Neural cell (in vitro differentiated cells): ENCODE measurements around the gene FRMD4A. TPM values are rescaled to one million over a fixed set of nuclear protein-coding genes. Genes with fewer than 3 reads are reported as not detected.

Source experiments
- H2AFZ ChIP-seq: fragments of 200-600, 300-800 bp; sonication (generic), shearing (Covaris generic); 2 replicates; pipeline ENCODE4 v1.6.0; 2014; ENCODE audit warnings: low read depth, mild to moderate bottlenecking, antibody characterized with exemption, low read length, moderate library complexity
- H3F3A ChIP-seq: fragments of 200-600 bp; shearing (Covaris generic); 2 replicates; pipeline ENCODE4 v1.6.1; 2016; ENCODE audit warnings: mild to moderate bottlenecking, moderate library complexity, mixed read lengths, antibody characterized with exemption, low read length; ENCODE audit not compliant: insufficient read depth, poor library complexity, severe bottlenecking
- H3K27ac ChIP-seq: fragments of 200-600, 300-800 bp; sonication (generic), shearing (Covaris generic); 2 replicates; pipeline ENCODE4 v1.5.1; 2014; ENCODE audit warnings: mild to moderate bottlenecking, low read length, moderate library complexity
- H3K27me3 ChIP-seq: fragments of 300-800, 200-600 bp; sonication (generic), shearing (Covaris generic); 2 replicates; pipeline ENCODE4 v1.6.0; 2014; ENCODE audit warnings: mild to moderate bottlenecking, low read depth, low read length, moderate library complexity; ENCODE audit not compliant: insufficient read depth
- H3K36me3 ChIP-seq: fragments of 300-800, 200-600 bp; sonication (generic), shearing (Covaris generic); 2 replicates; pipeline ENCODE4 v1.5.1; 2014; ENCODE audit warnings: mild to moderate bottlenecking, antibody characterized with exemption, low read length, moderate library complexity; ENCODE audit not compliant: insufficient read depth
- H3K4me2 ChIP-seq: fragments of 300-800, 200-600 bp; sonication (generic), shearing (Covaris generic); 2 replicates; pipeline ENCODE4 v1.6.0; 2014; ENCODE audit warnings: mild to moderate bottlenecking, low read length
- H3K4me3 ChIP-seq: fragments of 300-800, 200-600 bp; sonication (generic), shearing (Covaris generic); 2 replicates; pipeline ENCODE4 v1.5.1; 2014; ENCODE audit warnings: mild to moderate bottlenecking, low read length, moderate library complexity
- H3K79me2 ChIP-seq: fragments of 200-600 bp; shearing (Covaris generic); replicated peaks from 2 replicates; pipeline ENCODE4 v1.6.0; 2014; ENCODE audit warnings: mild to moderate bottlenecking, low read length, moderate library complexity; ENCODE audit not compliant: insufficient read depth
- H3K9ac ChIP-seq: fragments of 300-800, 200-600 bp; sonication (generic), shearing (Covaris generic); 2 replicates; pipeline ENCODE4 v1.6.1; 2016; ENCODE audit warnings: mild to moderate bottlenecking, low read length, mixed read lengths
- H3K9me2 ChIP-seq: fragments of 200-600 bp; shearing (Covaris generic); 2 replicates; pipeline ENCODE4 v1.6.1; 2016; ENCODE audit warnings: mild to moderate bottlenecking, low read length, mixed read lengths; ENCODE audit not compliant: insufficient read depth
- H3K9me3 ChIP-seq: fragments of 200-600, 300-800 bp; sonication (generic), shearing (Covaris generic); 2 replicates; pipeline ENCODE4 v1.6.1; 2016; ENCODE audit warnings: mild to moderate bottlenecking, mixed run types, low read length, moderate library complexity, mixed read lengths
- H4K20me1 ChIP-seq: fragments of 200-600 bp; shearing (Covaris generic); 2 replicates; pipeline ENCODE4 v1.6.1; 2016; ENCODE audit warnings: mild to moderate bottlenecking, mixed run types; ENCODE audit not compliant: insufficient read depth
- EP300 ChIP-seq: fragments of 450-650 bp; conservative IDR thresholded peaks from 2 replicates; pipeline ENCODE4 v1.6.1; 2014; ENCODE audit warnings: antibody characterized with exemption, mild to moderate bottlenecking, moderate library complexity; ENCODE audit not compliant: poor library complexity, severe bottlenecking
- EZH2 ChIP-seq: fragments of 200-600, 300-800 bp; shearing (Covaris generic), sonication (generic); IDR thresholded peaks from 2 replicates; pipeline ENCODE4 v1.6.1; 2014; ENCODE audit warnings: antibody characterized with exemption, low read length, borderline replicate concordance, mild to moderate bottlenecking; ENCODE audit not compliant: insufficient read depth, poor library complexity, severe bottlenecking
- MXI1 ChIP-seq: fragments of 450-650 bp; conservative IDR thresholded peaks from 2 replicates; pipeline ENCODE4 v1.6.1; 2014; ENCODE audit warnings: antibody characterized with exemption, mild to moderate bottlenecking; ENCODE audit not compliant: poor library complexity, severe bottlenecking
- POLR2AphosphoS5 ChIP-seq: IDR thresholded peaks from 2 replicates; pipeline ENCODE4 v1.6.1; 2012
- RAD21 ChIP-seq: fragments of 450-650 bp; conservative IDR thresholded peaks from 2 replicates; pipeline ENCODE4 v1.6.1; 2014; ENCODE audit warnings: antibody characterized with exemption, mild to moderate bottlenecking, moderate library complexity
- SMC3 ChIP-seq: fragments of 450-650 bp; conservative IDR thresholded peaks from 2 replicates; pipeline ENCODE4 v1.6.1; 2014; ENCODE audit warnings: antibody characterized with exemption, mild to moderate bottlenecking, moderate library complexity; ENCODE audit not compliant: poor library complexity
- TAF1 ChIP-seq: IDR thresholded peaks from 2 replicates; pipeline ENCODE4 v1.6.1; 2012; ENCODE audit warnings: low read depth
- polyA plus RNA-seq: library from polyadenylated mRNA; depleted of rRNA; stranded (reverse); fragments of >200 nt; gene quantifications from 2 replicates; pipeline ENCODE4 v1.2.3, GENCODE V29; 2014
- TF ChIP-seq, protein P1 (sequence below): IDR thresholded peaks from 2 replicates; pipeline ENCODE4 v1.6.1; 2012; ENCODE audit warnings: borderline replicate concordance
- TF ChIP-seq, protein P2 (sequence below): fragments of 450-650 bp; IDR thresholded peaks from 2 replicates; pipeline ENCODE4 v1.5.1; 2014; ENCODE audit warnings: antibody characterized with exemption, mild to moderate bottlenecking, moderate library complexity; ENCODE audit not compliant: poor library complexity, severe bottlenecking

Gene FRMD4A
- polyA plus RNA-seq, 1 donor from 2014 or later = 36.5 TPM

DNA sequence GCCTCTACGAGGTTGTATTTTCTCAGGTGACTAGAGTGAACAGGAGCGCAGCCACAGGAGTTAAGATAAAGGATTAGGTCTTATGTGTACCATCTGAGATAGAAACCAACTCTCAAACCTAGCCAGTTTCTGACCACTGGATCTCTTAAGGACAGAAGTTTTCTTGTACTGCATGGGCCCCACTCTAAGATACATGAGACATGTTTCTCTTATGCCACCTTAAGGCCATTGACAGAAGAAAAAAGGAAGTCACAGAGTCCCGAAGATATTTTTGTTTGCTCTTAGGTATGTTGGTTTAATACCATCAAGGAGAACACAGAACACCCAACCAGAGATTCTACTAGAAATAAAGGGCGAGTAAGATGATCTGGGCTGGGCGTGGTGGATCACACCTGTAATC lies 335.8 kb downstream of the FRMD4A start:
- H4K20me1 ChIP-seq = no peaks in the 10 kb centered on the region
- H3K27ac ChIP-seq = no peak overlapping the region
- no peaks in the 10 kb centered on the region for H3K27me3 ChIP-seq
- H3K4me3 ChIP-seq = no peak overlapping the region
- H3K9me3 ChIP-seq = no peaks in the 10 kb centered on the region
- H3K36me3 ChIP-seq = no peaks in the 10 kb centered on the region
- no peak overlapping the region for H3K9ac ChIP-seq
- no peak overlapping the region for H2AFZ ChIP-seq
- no peaks in the 10 kb centered on the region for H3F3A ChIP-seq
- TF ChIP-seq EP300 (no peak), POLR2AphosphoS5 (no peak), MXI1 (no peak)
- TF ChIP-seq, protein P1, sequence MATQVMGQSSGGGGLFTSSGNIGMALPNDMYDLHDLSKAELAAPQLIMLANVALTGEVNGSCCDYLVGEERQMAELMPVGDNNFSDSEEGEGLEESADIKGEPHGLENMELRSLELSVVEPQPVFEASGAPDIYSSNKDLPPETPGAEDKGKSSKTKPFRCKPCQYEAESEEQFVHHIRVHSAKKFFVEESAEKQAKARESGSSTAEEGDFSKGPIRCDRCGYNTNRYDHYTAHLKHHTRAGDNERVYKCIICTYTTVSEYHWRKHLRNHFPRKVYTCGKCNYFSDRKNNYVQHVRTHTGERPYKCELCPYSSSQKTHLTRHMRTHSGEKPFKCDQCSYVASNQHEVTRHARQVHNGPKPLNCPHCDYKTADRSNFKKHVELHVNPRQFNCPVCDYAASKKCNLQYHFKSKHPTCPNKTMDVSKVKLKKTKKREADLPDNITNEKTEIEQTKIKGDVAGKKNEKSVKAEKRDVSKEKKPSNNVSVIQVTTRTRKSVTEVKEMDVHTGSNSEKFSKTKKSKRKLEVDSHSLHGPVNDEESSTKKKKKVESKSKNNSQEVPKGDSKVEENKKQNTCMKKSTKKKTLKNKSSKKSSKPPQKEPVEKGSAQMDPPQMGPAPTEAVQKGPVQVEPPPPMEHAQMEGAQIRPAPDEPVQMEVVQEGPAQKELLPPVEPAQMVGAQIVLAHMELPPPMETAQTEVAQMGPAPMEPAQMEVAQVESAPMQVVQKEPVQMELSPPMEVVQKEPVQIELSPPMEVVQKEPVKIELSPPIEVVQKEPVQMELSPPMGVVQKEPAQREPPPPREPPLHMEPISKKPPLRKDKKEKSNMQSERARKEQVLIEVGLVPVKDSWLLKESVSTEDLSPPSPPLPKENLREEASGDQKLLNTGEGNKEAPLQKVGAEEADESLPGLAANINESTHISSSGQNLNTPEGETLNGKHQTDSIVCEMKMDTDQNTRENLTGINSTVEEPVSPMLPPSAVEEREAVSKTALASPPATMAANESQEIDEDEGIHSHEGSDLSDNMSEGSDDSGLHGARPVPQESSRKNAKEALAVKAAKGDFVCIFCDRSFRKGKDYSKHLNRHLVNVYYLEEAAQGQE = no peak
- TF ChIP-seq, protein P2, sequence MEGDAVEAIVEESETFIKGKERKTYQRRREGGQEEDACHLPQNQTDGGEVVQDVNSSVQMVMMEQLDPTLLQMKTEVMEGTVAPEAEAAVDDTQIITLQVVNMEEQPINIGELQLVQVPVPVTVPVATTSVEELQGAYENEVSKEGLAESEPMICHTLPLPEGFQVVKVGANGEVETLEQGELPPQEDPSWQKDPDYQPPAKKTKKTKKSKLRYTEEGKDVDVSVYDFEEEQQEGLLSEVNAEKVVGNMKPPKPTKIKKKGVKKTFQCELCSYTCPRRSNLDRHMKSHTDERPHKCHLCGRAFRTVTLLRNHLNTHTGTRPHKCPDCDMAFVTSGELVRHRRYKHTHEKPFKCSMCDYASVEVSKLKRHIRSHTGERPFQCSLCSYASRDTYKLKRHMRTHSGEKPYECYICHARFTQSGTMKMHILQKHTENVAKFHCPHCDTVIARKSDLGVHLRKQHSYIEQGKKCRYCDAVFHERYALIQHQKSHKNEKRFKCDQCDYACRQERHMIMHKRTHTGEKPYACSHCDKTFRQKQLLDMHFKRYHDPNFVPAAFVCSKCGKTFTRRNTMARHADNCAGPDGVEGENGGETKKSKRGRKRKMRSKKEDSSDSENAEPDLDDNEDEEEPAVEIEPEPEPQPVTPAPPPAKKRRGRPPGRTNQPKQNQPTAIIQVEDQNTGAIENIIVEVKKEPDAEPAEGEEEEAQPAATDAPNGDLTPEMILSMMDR = no peak
- no peak overlapping the region for H3K4me2 ChIP-seq
- peaks cover 3% of the 10 kb centered on the region for H3K79me2 ChIP-seq
- no peaks in the 10 kb centered on the region for H3K9me2 ChIP-seq

- Histone ChIP-seq H4K20me1 (no peaks in the 10 kb centered on the region), H3K36me3 (no peaks in the 10 kb centered on the region), H3K9me2 (no peaks in the 10 kb centered on the region), H3K9me3 (no peaks in the 10 kb centered on the region), H3K4me3 (no peak overlapping the region), H3K27me3 (no peaks in the 10 kb centered on the region), H2AFZ (no peak overlapping the region), H3K27ac (no peak overlapping the region), H3K4me2 (no peak overlapping the region), H3K79me2 (peaks cover 3% of the 10 kb centered on the region), H3F3A (no peaks in the 10 kb centered on the region), H3K9ac (no peak overlapping the region)
- TF ChIP-seq, protein P2 = no peak
- TF ChIP-seq POLR2AphosphoS5 = no peak
Observed at GRCh38 chr10:13993673-13994089, 337.0 kb downstream of the FRMD4A start.

DNA sequence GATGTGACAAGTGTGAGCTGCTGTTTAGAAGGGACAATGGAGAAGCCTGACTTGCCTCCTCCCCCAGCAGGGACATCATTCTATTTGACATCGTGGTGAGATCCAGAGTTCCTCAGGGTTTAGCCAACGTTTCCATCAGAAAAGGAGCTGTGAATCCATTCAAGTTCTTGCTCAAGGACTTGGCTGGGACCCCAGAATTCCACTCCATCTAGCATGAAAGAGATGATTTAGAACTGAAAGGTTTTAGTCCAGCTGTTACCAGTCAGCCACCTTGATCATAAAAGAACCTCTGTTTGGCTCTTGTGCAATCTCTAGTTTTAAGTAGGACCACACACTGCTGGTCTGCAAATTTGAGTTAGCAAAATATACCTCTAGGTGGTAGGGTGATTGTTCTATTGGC lies 337.6 kb downstream of the FRMD4A start:
- no peaks in the 10 kb centered on the region for H3K27me3 ChIP-seq
- no peak overlapping the region for H3K4me3 ChIP-seq
- H3K36me3 ChIP-seq = no peaks in the 10 kb centered on the region
- H3K9me2 ChIP-seq = no peaks in the 10 kb centered on the region
- H3K9me3 ChIP-seq = no peaks in the 10 kb centered on the region
- no peaks in the 10 kb centered on the region for H3F3A ChIP-seq
- H2AFZ ChIP-seq = no peak overlapping the region
- no peak overlapping the region for H3K27ac ChIP-seq
- peaks cover 3% of the 10 kb centered on the region for H3K79me2 ChIP-seq
- H3K4me2 ChIP-seq = no peak overlapping the region
- H3K9ac ChIP-seq = no peak overlapping the region
- H4K20me1 ChIP-seq = no peaks in the 10 kb centered on the region
- no peak for TF ChIP-seq EP300
- TF ChIP-seq RAD21 = no peak
- no peak for TF ChIP-seq EZH2
- no peak for TF ChIP-seq SMC3
- no peak for TF ChIP-seq MXI1
- TF ChIP-seq, protein P1 = no peak
- no peak for TF ChIP-seq POLR2AphosphoS5
- no peak for TF ChIP-seq TAF1
